CD4-positive, alpha-beta T cell (primary cell): Measurements from ENCODE around the gene BABAM2. TPM values are rescaled to one million over a fixed set of nuclear protein-coding genes. Genes with fewer than 3 reads are reported as not detected.

Experiments used
- ATAC-seq: fragments of 200-7000 bp; cut with Tn5 transposase; one replicate; pipeline ENCODE4 v1.10.0; 2022; ENCODE audit warnings: mild to moderate bottlenecking; ENCODE audit not compliant: poor library complexity
- CTCF ChIA-PET: fragments of 350-600 bp; sonication (Branson Sonifier 250); formaldehyde crosslinking; loops from one replicate; lab custom pipeline; 2021; ENCODE audit warnings: antibody characterized with exemption, inconsistent platforms; lab: Charles Lee
- POLR2A ChIA-PET: fragments of 350-600 bp; sonication (Branson Sonifier 250); formaldehyde crosslinking; loops from one replicate; lab custom pipeline; 2021; ENCODE audit warnings: antibody characterized with exemption, inconsistent platforms; lab: Charles Lee
- DNase-seq, 14 experiments: peaks; one replicate each; pipeline ENCODE4 v3.0.0-alpha.2; 2013 to 2020; ENCODE audit warnings: mixed read lengths in 2 of 14
- H3K27ac ChIP-seq, 2 donors: one replicate each; pipeline versions ENCODE4 v1.5.1 to v1.7.0; 2013; ENCODE audit warnings: low read length in 2 of 2, low read depth in 1 of 2, mild to moderate bottlenecking in 1 of 2
- H3K27me3 ChIP-seq, 2 experiments: 1 replicate in 1 of 2; 2 replicates in 1 of 2; pipeline versions ENCODE4 v1.6.1 to v1.7.0; 2013; ENCODE audit warnings: low read length in 2 of 2, control low read depth in 1 of 2, mild to moderate bottlenecking in 1 of 2, moderate library complexity in 1 of 2; ENCODE audit not compliant: insufficient read depth in 2 of 2, control insufficient read depth in 1 of 2
- H3K36me3 ChIP-seq: one replicate; pipeline ENCODE4 v1.6.1; 2013; ENCODE audit warnings: low read length, control low read depth; ENCODE audit not compliant: insufficient read depth
- H3K4me1 ChIP-seq: one replicate; pipeline ENCODE4 v1.6.1; 2013; ENCODE audit warnings: low read length, control low read depth; ENCODE audit not compliant: insufficient read depth
- H3K4me3 ChIP-seq: one replicate; pipeline ENCODE4 v1.5.1; 2013; ENCODE audit warnings: mild to moderate bottlenecking, low read length, moderate library complexity
- H3K9me3 ChIP-seq, 2 experiments: 1 replicate in 1 of 2; 2 replicates in 1 of 2; pipeline versions ENCODE4 v1.6.1 to v1.7.0; 2013; ENCODE audit warnings: low read length in 2 of 2, mild to moderate bottlenecking in 2 of 2, control low read depth in 1 of 2, moderate library complexity in 1 of 2; ENCODE audit not compliant: control insufficient read depth in 1 of 2, insufficient read depth in 1 of 2
- H3K27ac Mint-ChIP-seq: one replicate; pipeline ENCODE4 v1.8.0; 2020; ENCODE audit warnings: mixed read lengths
- H3K27me3 Mint-ChIP-seq: one replicate; pipeline ENCODE4 v1.8.0; 2021; ENCODE audit warnings: mixed read lengths
- H3K36me3 Mint-ChIP-seq: one replicate; pipeline ENCODE4 v1.8.0; 2021; ENCODE audit warnings: low read depth, mixed read lengths
- H3K4me1 Mint-ChIP-seq: one replicate; pipeline ENCODE4 v1.8.0; 2021; ENCODE audit warnings: low read depth, mixed read lengths
- H3K4me3 Mint-ChIP-seq: one replicate; pipeline ENCODE4 v1.8.0; 2020; ENCODE audit warnings: mild to moderate bottlenecking, mixed read lengths
- H3K9me3 Mint-ChIP-seq: one replicate; pipeline ENCODE4 v1.8.0; 2020; ENCODE audit warnings: mixed read lengths
- intact Hi-C, 2 experiments: fragments of 100-400 bp; cut with DNase I in 1 of 2; cut with micrococcal nuclease in 1 of 2; formaldehyde crosslinking; loops; one replicate each; pipeline versions ENCODE4 v1.15.1 to v1.9.0; 2023 to 2025; cut with DNase I, micrococcal nuclease
- total RNA-seq, 174 experiments: library from RNA in 2 of 174; stranded (reverse) in 2 of 174; gene quantifications; one replicate each; pipeline ENCODE4 v1.2.3 and lab custom pipeline; 2021 to 2026
- TF ChIP-seq, protein P1 (sequence below): fragments of 200-600 bp; IDR thresholded peaks from one replicate; pipeline ENCODE4 v1.8.0; 2022; ENCODE audit warnings: antibody characterized with exemption, mild to moderate bottlenecking

The BABAM2 gene
- total RNA-seq, 2 experiments from 2014 or later = 29.2 to 32.8 TPM

DNA sequence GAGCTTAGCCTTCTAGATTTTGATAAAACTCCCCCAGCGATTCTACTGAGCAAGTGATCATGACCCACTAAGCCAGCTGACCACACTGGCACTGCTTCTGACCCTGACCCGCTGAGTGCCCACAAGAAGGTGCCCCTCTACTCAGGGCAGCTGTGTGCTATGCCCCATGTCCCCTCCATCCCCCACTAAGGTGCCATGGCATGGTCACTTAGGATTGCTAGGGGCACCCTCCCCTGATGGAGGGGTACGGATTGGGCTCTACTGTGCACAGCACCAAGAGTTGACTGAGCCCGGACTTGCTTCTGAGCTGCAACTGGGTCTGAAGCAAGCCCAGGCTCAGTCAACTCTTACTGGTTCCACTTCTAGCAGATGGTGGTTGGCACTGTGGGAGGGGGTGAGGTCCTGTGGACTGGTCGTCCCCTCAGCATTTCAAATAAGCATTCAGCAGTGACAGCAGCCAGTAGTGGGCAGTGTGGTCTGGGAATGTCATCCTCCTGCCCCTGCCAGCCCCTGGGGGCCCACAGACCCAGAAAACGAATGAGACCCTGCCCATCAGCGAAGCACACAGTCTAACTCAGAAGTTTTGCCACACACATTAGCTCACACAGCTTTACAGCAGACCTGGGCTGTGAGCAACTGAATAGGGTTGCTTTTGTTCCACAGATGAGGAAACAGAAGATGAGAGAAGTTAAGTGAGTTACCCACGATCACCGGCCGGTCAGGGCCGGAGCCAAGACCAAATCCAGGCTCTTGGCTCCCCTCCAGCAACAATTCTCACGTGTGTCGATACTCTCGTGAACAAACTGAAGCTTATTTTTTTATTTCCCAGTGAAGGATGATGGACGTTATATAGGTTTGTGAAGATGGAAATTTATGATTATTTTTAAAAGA lies 450.0 kb downstream of the BABAM2 start:
- no peak overlapping the region for H3K27ac Mint-ChIP-seq
- no peak for DNase-seq
- Histone ChIP-seq H3K4me3 (no peak overlapping the region), H3K4me1 (no peaks in the 10 kb centered on the region), H3K27ac (no peak overlapping the region), H3K36me3 (peaks cover 4% of the 10 kb centered on the region), H3K27me3 (no peaks in the 10 kb centered on the region), H3K9me3 (no peaks in the 10 kb centered on the region)
- H3K36me3 Mint-ChIP-seq = peaks cover 8% of the 10 kb centered on the region
- intact Hi-C loops = no loop called here
- H3K9me3 Mint-ChIP-seq = no peaks in the 10 kb centered on the region
- no peaks in the 10 kb centered on the region for H3K4me1 Mint-ChIP-seq
- TF ChIP-seq, protein P1, sequence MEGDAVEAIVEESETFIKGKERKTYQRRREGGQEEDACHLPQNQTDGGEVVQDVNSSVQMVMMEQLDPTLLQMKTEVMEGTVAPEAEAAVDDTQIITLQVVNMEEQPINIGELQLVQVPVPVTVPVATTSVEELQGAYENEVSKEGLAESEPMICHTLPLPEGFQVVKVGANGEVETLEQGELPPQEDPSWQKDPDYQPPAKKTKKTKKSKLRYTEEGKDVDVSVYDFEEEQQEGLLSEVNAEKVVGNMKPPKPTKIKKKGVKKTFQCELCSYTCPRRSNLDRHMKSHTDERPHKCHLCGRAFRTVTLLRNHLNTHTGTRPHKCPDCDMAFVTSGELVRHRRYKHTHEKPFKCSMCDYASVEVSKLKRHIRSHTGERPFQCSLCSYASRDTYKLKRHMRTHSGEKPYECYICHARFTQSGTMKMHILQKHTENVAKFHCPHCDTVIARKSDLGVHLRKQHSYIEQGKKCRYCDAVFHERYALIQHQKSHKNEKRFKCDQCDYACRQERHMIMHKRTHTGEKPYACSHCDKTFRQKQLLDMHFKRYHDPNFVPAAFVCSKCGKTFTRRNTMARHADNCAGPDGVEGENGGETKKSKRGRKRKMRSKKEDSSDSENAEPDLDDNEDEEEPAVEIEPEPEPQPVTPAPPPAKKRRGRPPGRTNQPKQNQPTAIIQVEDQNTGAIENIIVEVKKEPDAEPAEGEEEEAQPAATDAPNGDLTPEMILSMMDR = no peak
- CTCF ChIA-PET = no interaction called here
- H3K4me3 Mint-ChIP-seq = no peak overlapping the region
- H3K27me3 Mint-ChIP-seq = no peaks in the 10 kb centered on the region
- POLR2A ChIA-PET = no interaction called here
- no peak for ATAC-seq

DNA sequence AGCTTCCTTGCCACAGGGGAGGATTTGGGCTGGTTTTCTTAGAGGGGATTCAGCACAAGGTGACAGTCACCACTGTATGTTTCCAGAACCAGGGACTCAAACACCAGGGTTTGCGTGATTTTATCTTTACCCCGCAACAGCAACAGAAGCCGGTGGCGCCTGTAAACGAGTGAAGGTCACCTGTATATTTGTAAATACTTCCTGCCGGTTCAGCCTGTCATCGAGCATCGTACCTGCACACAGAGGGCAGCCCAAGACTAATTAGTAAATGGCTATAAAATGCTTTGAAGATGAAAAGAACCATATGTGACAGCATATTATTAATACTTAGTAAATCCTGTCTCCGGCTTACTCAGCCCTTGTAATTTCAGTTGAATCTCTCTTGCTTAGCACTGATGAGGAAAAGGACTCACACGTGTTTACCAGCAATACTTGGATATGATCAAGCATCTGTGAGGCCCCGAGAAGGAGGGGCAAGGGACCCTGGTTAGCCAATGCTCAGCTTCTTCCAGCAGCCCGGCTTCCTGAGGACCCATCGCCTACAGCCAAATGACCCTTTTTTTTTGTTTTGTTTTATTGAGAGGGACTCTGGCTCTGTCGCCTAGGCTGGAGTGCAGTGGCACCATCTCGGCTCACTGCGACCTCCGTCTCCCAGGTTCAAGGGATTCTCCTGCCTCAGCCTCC lies 450.8 kb downstream of the BABAM2 start:
- Histone ChIP-seq H3K27me3 (no peaks in the 10 kb centered on the region), H3K9me3 (no peaks in the 10 kb centered on the region), H3K4me3 (no peak overlapping the region), H3K36me3 (peaks cover 4% of the 10 kb centered on the region), H3K4me1 (no peaks in the 10 kb centered on the region), H3K27ac (no peak overlapping the region)
- ChIA-PET CTCF (no interaction called here), POLR2A (no interaction called here)
- intact Hi-C loops = no loop called here
- no peak for DNase-seq
- Mint-ChIP-seq H3K36me3 (peaks cover 8% of the 10 kb centered on the region), H3K27me3 (no peaks in the 10 kb centered on the region), H3K4me1 (no peaks in the 10 kb centered on the region), H3K27ac (no peak overlapping the region), H3K4me3 (no peak overlapping the region), H3K9me3 (no peaks in the 10 kb centered on the region)
- ATAC-seq = no peak
- TF ChIP-seq, protein P1 = no peak

DNA sequence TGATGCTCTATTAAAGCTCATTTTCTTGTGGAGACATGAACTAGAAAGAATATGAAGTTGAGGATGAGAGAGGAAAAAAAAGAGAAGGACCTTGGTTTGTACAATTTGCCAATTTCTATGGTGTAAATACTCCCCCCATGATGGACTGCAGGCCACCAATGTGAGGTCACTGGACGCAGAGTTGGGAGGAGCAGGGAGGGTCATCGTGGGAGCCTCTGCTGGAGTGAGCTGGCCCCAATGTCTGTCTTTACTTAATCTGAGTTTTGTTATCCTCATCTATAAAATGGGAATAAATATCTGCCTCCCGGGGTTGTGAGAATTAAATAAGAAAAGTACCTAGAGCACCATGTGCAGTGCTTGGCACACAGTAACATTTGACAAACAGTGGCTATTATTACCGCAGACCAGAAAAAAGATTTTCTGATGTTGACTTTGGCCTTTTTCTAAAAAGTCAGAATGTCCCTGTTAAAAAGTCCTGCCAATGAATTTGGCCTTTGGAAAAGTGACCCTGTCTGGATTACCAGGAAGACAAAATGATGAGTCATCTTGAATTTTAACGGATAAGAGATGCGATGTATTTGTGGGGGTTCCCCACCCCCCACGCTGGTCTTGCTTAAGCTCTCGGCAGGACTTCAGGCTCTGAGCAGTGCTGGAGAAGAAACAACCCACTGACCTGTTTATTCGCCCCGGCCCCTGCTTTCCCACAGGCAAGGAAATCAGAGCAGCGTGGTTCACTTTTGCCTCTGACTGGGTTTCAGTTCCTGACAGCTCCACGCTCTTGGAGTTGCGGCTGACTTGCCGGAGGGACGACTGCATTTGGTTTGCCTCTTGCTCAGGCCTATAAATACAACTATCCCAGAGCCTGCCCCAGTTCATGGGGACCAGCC lies 451.8 kb downstream of the BABAM2 start:
- H3K27ac Mint-ChIP-seq = no peak overlapping the region
- Histone ChIP-seq H3K27ac (no peak overlapping the region), H3K36me3 (peaks cover 4% of the 10 kb centered on the region), H3K4me1 (peaks cover 8% of the 10 kb centered on the region), H3K4me3 (no peak overlapping the region), H3K27me3 (no peaks in the 10 kb centered on the region), H3K9me3 (no peaks in the 10 kb centered on the region)
- H3K4me1 Mint-ChIP-seq = peaks cover 2% of the 10 kb centered on the region
- H3K4me3 Mint-ChIP-seq = no peak overlapping the region
- no peaks in the 10 kb centered on the region for H3K27me3 Mint-ChIP-seq
- TF ChIP-seq, protein P1 = no peak
- DNase-seq (peak in 1 of 14 experiments; percentile 30), ATAC-seq (no peak)
- intact Hi-C loops = no loop called here
- ChIA-PET POLR2A (no interaction called here), CTCF (interaction anchor here (0.8 to 1.0 kb wide), 2 partner anchors 48 to 49 kb away, joined by 3 read pairs; no protein-coding TSS in a partner anchor)
- peaks cover 8% of the 10 kb centered on the region for H3K36me3 Mint-ChIP-seq
- no peaks in the 10 kb centered on the region for H3K9me3 Mint-ChIP-seq
